OCI-LY3 (cell line): ENCODE measurements around the gene CHKB.

Source experiments
- H2AFZ ChIP-seq: fragments of 200-600, 300-600 bp; shearing (Covaris generic); 2 replicates; pipeline ENCODE4 v1.6.0; 2014; ENCODE audit warnings: antibody characterized with exemption, low read depth, low read length
- H3K27ac ChIP-seq: fragments of 200-600, 300-600 bp; sonication (generic); 2 replicates; pipeline ENCODE4 v1.5.1; 2014; ENCODE audit warnings: mild to moderate bottlenecking, low read length, moderate library complexity, mixed read lengths
- H3K27me3 ChIP-seq: fragments of 200-600, 300-600 bp; sonication (generic); 2 replicates; pipeline ENCODE4 v1.6.1; 2014; ENCODE audit warnings: low read depth, low read length, mixed read lengths
- H3K36me3 ChIP-seq: fragments of 200-600, 300-600 bp; sonication (generic); replicated peaks from 2 replicates; pipeline ENCODE3; 2014; ENCODE audit warnings: low read depth, low read length, mixed read lengths
- H3K4me1 ChIP-seq: fragments of 300-600, 200-600 bp; sonication (generic); 2 replicates; pipeline ENCODE4 v1.6.1; 2014; ENCODE audit warnings: low read length, mixed read lengths
- H3K4me2 ChIP-seq: fragments of 200-600, 300-600 bp; sonication (generic); 2 replicates; pipeline ENCODE4 v1.6.1; 2014; ENCODE audit warnings: low read length, mixed read lengths
- H3K4me3 ChIP-seq: fragments of 300-600, 200-600 bp; sonication (generic); 2 replicates; pipeline ENCODE4 v1.5.1; 2014; ENCODE audit warnings: antibody characterized with exemption, mild to moderate bottlenecking, low read length, moderate library complexity
- H3K79me2 ChIP-seq: fragments of 300-600, 200-600 bp; shearing (Covaris generic); 2 replicates; pipeline ENCODE4 v1.6.1; 2014; ENCODE audit warnings: mild to moderate bottlenecking, low read length, mixed read lengths
- H3K9ac ChIP-seq: fragments of 300-600, 200-600 bp; shearing (Covaris generic); 2 replicates; pipeline ENCODE4 v1.6.0; 2014; ENCODE audit warnings: mild to moderate bottlenecking, low read length, moderate library complexity
- H3K9me3 ChIP-seq: fragments of 200-600, 300-600 bp; shearing (Covaris generic); 2 replicates; pipeline ENCODE4 v1.6.1; 2014; ENCODE audit warnings: low read length, mixed read lengths; ENCODE audit not compliant: insufficient read depth
- H4K20me1 ChIP-seq: fragments of 200-600, 300-600 bp; sonication (generic); 2 replicates; pipeline ENCODE4 v1.6.1; 2016; ENCODE audit warnings: low read length, mixed read lengths; ENCODE audit not compliant: insufficient read depth
- CTCF ChIP-seq: fragments of 200-600, 300-600 bp; sonication (generic); IDR thresholded peaks from 2 replicates; pipeline ENCODE4 v1.5.1; 2014; ENCODE audit warnings: antibody characterized with exemption, low read length, low read depth
- EZH2phosphoT487 ChIP-seq: fragments of 200-600 bp; shearing (Covaris generic); IDR thresholded peaks from 2 replicates; pipeline ENCODE4 v1.6.1; 2018; ENCODE audit warnings: antibody characterized with exemption, mixed run types, low read depth

The CHKB gene

DNA sequence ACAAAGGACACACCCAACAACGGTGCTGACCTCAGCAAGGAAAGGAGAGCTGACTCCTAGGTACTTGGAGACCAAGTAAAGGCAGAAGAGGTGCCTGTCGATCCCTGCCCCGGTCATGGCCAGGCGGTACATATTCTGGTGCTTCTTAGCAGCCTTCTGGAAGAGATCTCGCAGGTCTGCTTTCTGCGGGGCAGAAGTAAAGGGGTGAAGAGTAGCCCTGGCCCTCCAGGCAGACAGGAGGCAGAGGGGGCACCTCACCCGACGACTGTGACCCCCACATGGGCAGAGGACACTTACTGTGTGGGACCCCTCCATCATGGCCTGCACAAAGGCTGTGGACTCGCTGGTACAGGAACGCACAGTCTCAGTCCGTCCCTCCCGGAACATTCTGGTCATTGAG is 11.8 kb downstream of the CHKB start:
- Histone ChIP-seq H3K4me3 (no peak overlapping the region), H3K4me2 (no peak overlapping the region), H3K4me1 (no peaks in the 10 kb centered on the region), H2AFZ (no peak overlapping the region), H3K27ac (no peak overlapping the region), H3K9ac (no peak overlapping the region), H3K79me2 (no peaks in the 10 kb centered on the region), H3K27me3 (no peaks in the 10 kb centered on the region), H4K20me1 (no peaks in the 10 kb centered on the region), H3K9me3 (no peaks in the 10 kb centered on the region), H3K36me3 (peaks cover 6% of the 10 kb centered on the region)
- TF ChIP-seq CTCF (no peak), EZH2phosphoT487 (no peak)

DNA sequence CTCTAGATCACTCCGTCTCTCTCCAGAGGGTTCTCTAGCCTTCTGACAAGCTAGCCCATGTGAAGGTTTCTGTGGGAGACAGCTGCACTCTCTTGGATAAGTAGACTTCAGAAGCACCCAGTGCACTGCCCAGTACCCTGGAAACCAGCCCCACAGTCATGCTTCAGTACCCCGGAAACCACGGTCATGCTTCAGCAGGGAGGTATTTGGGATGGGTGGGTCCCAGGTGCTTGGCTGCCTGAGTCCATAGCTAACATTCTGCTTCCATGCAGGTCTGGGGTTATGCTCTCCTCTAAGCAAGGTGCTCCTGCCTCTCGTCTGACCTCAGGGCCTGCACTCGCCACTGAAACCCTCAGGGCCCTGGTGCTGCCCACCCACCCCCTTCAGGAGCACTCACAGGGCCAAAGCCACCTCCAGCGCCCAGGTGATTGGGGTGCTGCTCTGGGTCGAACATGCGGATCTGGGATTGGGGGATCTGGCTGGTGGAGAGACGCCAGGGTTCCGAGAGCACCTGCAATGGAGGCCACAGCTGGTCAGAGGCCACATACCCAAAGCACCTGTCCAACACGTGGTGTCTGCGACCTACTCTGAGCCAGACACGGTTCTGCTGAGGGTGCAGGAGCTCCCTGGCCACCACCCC is 12.6 kb downstream of the CHKB start:
- TF ChIP-seq CTCF (no peak), EZH2phosphoT487 (no peak)
- H3K36me3 ChIP-seq = peaks cover 6% of the 10 kb centered on the region
- H3K9ac ChIP-seq = no peak overlapping the region
- H3K4me1 ChIP-seq = no peaks in the 10 kb centered on the region
- no peaks in the 10 kb centered on the region for H4K20me1 ChIP-seq
- H3K27me3 ChIP-seq = no peaks in the 10 kb centered on the region
- H3K4me2 ChIP-seq = no peak overlapping the region
- H3K9me3 ChIP-seq = no peaks in the 10 kb centered on the region
- no peaks in the 10 kb centered on the region for H3K79me2 ChIP-seq
- H3K4me3 ChIP-seq = no peak overlapping the region
- no peak overlapping the region for H3K27ac ChIP-seq
- H2AFZ ChIP-seq = no peak overlapping the region

DNA sequence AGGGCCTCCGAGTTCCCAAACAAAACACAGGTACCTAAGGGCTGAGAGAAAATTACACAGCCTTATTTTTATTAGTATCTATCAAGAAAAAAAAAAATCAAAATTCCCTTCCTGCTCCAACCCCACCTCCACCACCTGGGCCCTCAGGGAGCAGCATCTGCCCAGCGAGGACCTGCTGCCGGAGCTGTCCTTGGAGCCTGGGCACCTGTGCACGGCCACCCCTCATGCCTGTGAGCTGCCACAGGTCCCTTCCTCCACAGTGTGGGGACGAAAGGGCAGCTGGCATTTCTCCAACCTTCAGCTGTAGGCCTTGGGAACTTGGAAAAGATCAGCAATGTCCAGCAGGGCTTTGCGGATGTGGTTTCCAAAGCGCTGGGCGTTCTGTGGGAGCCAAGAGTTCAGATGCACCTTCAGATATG is 13.6 kb downstream of the CHKB start:
- no peaks in the 10 kb centered on the region for H3K9me3 ChIP-seq
- no peak overlapping the region for H3K9ac ChIP-seq
- no peak overlapping the region for H3K4me2 ChIP-seq
- no peaks in the 10 kb centered on the region for H4K20me1 ChIP-seq
- no peak overlapping the region for H3K4me3 ChIP-seq
- no peak overlapping the region for H2AFZ ChIP-seq
- TF ChIP-seq CTCF = no peak
- no peaks in the 10 kb centered on the region for H3K4me1 ChIP-seq
- no peak overlapping the region for H3K27ac ChIP-seq
- H3K36me3 ChIP-seq = peaks cover 6% of the 10 kb centered on the region
- H3K27me3 ChIP-seq = no peaks in the 10 kb centered on the region
- H3K79me2 ChIP-seq = no peaks in the 10 kb centered on the region

DNA sequence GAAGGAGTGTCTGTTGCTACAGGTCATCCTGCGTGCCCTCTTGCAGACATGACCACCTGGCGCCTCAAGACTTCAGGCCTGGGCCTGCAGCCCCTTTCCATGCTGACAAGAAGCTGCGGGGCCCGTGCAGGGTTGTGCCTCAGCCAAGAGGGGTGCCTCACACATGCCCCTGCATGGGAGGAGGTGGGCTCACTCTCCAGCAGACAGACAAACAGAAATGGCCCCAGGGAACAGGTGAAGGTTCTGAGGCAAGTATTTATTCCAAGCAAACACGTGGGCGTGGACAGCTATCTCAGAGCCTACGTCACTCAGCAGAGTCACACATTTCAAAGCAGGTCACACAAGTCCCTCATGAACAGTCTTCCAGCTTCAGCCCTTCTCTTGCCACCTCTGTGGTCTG is 14.0 kb downstream of the CHKB start:
- no peaks in the 10 kb centered on the region for H4K20me1 ChIP-seq
- no peak overlapping the region for H3K4me2 ChIP-seq
- H2AFZ ChIP-seq = no peak overlapping the region
- no peaks in the 10 kb centered on the region for H3K79me2 ChIP-seq
- H3K4me1 ChIP-seq = no peaks in the 10 kb centered on the region
- no peak overlapping the region for H3K27ac ChIP-seq
- no peaks in the 10 kb centered on the region for H3K9me3 ChIP-seq
- H3K27me3 ChIP-seq = no peaks in the 10 kb centered on the region
- H3K36me3 ChIP-seq = peaks cover 6% of the 10 kb centered on the region
- no peak overlapping the region for H3K9ac ChIP-seq
- TF ChIP-seq CTCF = no peak
- TF ChIP-seq EZH2phosphoT487 = no peak
- H3K4me3 ChIP-seq = no peak overlapping the region
